ENCODE data around the gene AHRR.

- TF ChIP-seq CTCF (conservative IDR thresholded peaks at IDR 0.05; ENCODE audit: low read depth in 2 of 2) (no peak), EZH2 (IDR thresholded peaks at IDR 0.05; ENCODE audit: low read depth, unreplicated experiment) (no peak)
These were observed 105.0 kb downstream of the AHRR start for GRCh38 chr5:426392-426976.
